GM18511 (cell line): Measurements from ENCODE around the gene CYP2C8.
"Not testable (repeated sequence)": the region's sequence is repeated elsewhere in the genome, so short reads cannot be mapped to it uniquely, and the experiment has no call there.

ENCODE experiments used
- ATAC-seq: cut with Tn5 transposase; IDR thresholded peaks from one replicate; pipeline ENCODE4 v1.9.1; 2021; ENCODE audit warnings: mild to moderate bottlenecking, moderate library complexity; ENCODE audit not compliant: unreplicated experiment

CYP2C8 gene

GRCh38 chr10:95069286-95069685 is at the start of gene CYP2C8:
TSS of gene CYP2C8 (minus strand) at chr10:95069497. CDS start at chr10:95069402, 95 bp downstream.
- ATAC-seq, result no peak

GRCh38 chr10:95116869-95117269 is 47.6 kb upstream of the CYP2C8 start:
- ATAC-seq, result no peak

GRCh38 chr10:95110823-95111222 is 41.5 kb upstream of the CYP2C8 start:
- ATAC-seq, result not testable (repeated sequence)

GRCh38 chr10:95097805-95098204 is 28.5 kb upstream of the CYP2C8 start:
- ATAC-seq, result no peak

GRCh38 chr10:95096143-95096542 is 26.8 kb upstream of the CYP2C8 start:
- no peak for ATAC-seq

GRCh38 chr10:95079626-95080025 is 10.3 kb upstream of the CYP2C8 start:
- not testable (repeated sequence) for ATAC-seq

- no peak for ATAC-seq
These were observed 8.3 kb upstream of the CYP2C8 start for GRCh38 chr10:95077556-95077955.

- ATAC-seq, result no peak
These were observed 1.9 kb upstream of the CYP2C8 start for GRCh38 chr10:95071107-95071660.

GRCh38 chr10:95064125-95064524 is 5.2 kb downstream of the CYP2C8 start:
- ATAC-seq, result not testable (repeated sequence)

GRCh38 chr10:95056744-95057363 is 12.4 kb downstream of the CYP2C8 start:
- ATAC-seq, result no peak

GRCh38 chr10:95049919-95050318 is 19.4 kb downstream of the CYP2C8 start:
- no peak for ATAC-seq

GRCh38 chr10:95048206-95048605 is 21.1 kb downstream of the CYP2C8 start:
- no peak for ATAC-seq

GRCh38 chr10:95039281-95039680 is 30.0 kb downstream of the CYP2C8 start:
- ATAC-seq, result no peak

- ATAC-seq, result no peak
These were observed 33.7 kb downstream of the CYP2C8 start for GRCh38 chr10:95035332-95036295.

GRCh38 chr10:95034401-95034800 is 34.9 kb downstream of the CYP2C8 start:
- no peak for ATAC-seq

GRCh38 chr10:95031656-95032055 is 37.6 kb downstream of the CYP2C8 start:
- no peak for ATAC-seq

GRCh38 chr10:95026461-95026860 is 42.8 kb downstream of the CYP2C8 start:
- no peak for ATAC-seq

- ATAC-seq, result no peak
These were observed 71.5 kb downstream of the CYP2C8 start for GRCh38 chr10:94997741-94998174.

- no peak for ATAC-seq
These were observed 76.5 kb downstream of the CYP2C8 start for GRCh38 chr10:94992811-94993210.

- no peak for ATAC-seq
These were observed 77.9 kb downstream of the CYP2C8 start for GRCh38 chr10:94991243-94991888.

- ATAC-seq, result no peak
These were observed 80.1 kb downstream of the CYP2C8 start for GRCh38 chr10:94989192-94989591.
